ENCODE data around the gene DPH5.

The DPH5 gene

GRCh38 chr1:101029184-101029583 lies 3.6 kb upstream of the DPH5 start:
- DNase-seq: no peak

DNA sequence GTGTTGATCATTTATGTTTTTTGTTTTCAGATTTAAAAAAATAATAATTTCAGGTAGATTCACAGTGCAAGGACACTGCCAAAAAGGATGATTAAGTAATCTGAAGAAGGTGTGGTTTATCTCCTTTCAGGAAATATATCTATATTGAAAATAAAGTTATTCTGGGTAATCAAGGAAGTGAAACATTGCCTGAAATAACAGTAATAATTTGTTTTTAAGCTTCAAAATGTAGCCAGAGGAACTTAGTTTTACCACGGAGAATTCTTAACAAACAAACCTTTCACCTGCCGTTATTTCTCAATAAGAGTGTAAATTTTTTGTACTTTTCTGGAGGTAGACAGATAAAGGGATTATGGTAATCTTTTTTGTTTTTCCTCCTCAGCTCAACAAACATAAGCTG lies 2.9 kb upstream of the DPH5 start:
- no peak for DNase-seq

DNA sequence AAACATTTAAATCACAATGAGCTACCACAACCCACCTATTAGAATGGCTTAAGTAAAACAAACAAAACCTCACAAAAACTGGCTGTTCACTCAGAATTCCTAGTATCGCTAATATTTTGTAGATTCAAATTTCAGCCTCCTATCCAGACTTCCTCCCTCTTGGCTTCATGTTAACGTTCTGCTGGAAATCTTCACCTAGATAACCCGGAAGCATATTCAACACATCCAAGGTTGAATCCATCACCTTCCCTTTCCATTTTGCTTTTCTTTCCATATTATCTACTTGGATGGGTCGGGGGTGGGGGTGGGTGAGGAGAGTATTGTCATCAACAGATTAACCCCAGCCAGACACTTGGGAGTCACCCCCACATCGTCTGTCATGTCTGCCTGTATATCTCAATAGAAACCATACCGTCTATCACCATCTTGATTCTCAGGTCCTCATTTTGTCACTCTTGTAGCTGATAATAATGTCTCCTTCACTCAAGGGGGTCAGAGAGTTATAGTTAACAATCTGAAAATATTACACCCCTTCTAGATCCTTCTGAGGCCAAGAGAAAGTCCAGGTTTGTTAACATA lies 1.7 kb upstream of the DPH5 start:
- no peak for DNase-seq

GRCh38 chr1:101026430-101026788 lies 825 bp upstream of the DPH5 start:
- DNase-seq: no peak

- DNase-seq: no peak
Measured at GRCh38 chr1:101025283-101025656, 314 bp downstream of the DPH5 start.

DNA sequence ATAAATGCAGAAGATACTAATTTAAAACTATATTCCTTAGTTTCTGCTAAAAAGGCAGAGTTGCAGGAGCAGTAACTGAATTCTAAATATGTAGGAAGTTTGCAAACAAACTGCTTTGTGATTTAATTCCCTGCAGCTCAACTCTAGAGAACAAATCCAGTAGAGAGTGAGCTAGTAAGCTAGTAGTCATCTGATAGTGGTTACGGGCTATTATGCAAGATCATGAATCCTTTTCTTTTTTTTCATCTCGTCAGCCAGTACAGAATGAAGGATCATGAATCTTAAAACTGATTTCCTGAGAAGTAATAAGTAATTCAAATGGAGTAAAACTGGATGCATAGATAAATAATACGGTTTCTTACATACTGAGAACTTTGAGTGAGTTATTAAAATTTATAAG lies 3.3 kb downstream of the DPH5 start:
- DNase-seq: no peak

DNA sequence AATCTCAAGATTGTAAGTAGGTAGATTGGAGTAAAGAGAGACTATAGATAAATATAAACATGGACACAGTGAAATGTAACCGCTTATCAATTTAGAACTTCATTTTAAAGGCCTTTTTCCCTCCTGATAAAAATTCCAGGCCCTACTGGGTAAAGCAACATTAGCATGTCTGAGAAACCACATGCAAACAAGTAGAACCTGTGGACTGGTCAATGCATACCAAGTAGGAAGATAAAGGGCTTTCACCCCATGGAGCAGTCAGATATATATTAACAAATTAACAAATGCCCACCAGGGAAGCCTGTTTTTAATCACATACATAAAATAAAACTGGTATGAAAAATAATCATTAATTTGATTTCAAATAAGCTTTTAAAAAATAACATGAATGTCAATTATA lies 8.1 kb downstream of the DPH5 start:
- no peak for DNase-seq

GRCh38 chr1:101013776-101014175 lies 11.8 kb downstream of the DPH5 start:
- no peak for DNase-seq

DNA sequence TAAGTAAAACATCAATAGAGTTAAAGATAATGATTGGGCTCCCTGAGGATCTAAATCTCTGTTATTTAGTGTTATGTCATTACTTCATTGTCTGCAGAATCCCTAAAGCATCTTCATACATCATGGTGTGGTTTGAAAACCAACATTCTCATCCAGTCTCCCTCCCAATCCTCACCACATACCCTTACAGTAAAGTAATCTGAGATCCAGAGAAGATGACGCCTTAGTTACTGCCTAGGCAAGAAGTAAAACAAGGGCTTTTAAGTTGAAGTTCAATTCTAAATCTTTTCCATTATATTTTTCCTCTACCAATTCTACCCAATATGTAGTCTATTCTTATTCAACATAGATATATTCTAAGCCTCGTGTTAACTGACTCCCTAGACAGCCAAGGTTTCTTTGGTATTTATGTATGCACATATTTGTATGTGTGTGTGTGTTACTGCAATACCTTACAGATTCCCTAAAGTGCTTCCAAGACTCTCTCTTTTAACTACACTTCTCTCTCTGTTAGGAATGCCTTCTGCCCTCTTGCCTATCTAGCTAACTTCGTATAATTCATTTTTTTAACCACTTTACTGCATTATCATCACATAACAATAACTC lies 17.3 kb downstream of the DPH5 start:
- no peak for DNase-seq

GRCh38 chr1:101006553-101006952 lies 19.0 kb downstream of the DPH5 start:
- DNase-seq: no peak

- DNase-seq: no peak
Measured at GRCh38 chr1:101005871-101006270, 19.7 kb downstream of the DPH5 start.

GRCh38 chr1:101005183-101005582 lies 20.4 kb downstream of the DPH5 start:
- DNase-seq: no peak

DNA sequence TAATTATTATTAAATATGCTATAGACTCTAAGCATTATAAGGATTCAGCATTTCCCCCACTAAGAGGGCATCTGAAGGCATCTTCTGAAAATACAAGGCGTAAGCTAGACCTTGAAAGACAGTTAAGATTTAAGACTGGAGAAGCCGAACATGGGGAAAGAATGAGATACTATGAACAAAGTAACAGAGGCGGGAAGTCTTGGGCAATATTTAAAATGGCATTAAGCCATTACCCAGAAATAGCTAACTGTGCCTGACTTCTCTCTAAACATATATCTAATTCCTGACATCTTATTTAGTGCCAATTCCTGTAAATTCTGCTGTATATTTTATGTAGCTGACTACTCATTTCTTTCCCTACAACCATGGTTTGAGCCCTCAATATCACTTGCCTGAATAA lies 20.9 kb downstream of the DPH5 start:
- DNase-seq: no peak

DNA sequence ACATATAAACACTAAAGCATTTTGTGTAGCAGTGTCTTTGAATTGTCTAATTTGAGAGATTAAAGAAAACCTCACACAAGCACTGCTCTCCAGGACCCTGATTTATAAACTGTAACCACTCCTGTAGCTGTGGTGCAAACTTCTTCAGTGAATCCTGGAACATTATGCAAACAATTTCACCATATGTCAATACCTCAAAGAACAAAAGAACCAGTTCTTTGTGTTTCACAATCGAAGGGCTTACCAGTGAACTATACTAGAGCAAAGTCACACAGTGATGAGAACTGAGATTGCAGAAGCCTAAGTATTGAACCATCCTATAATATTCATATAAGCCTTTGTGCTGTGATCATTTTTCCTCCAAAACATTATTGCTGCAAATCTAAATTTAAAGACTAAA lies 21.5 kb downstream of the DPH5 start:
- no peak for DNase-seq

GRCh38 chr1:101003012-101003650 lies 22.5 kb downstream of the DPH5 start:
- DNase-seq: no peak

- DNase-seq: no peak
Measured at GRCh38 chr1:101002551-101002950, 23.0 kb downstream of the DPH5 start.

GRCh38 chr1:101000131-101000873 lies 25.3 kb downstream of the DPH5 start:
- no peak for DNase-seq

GRCh38 chr1:100998426-100998825 lies 27.2 kb downstream of the DPH5 start:
- no peak for DNase-seq

DNA sequence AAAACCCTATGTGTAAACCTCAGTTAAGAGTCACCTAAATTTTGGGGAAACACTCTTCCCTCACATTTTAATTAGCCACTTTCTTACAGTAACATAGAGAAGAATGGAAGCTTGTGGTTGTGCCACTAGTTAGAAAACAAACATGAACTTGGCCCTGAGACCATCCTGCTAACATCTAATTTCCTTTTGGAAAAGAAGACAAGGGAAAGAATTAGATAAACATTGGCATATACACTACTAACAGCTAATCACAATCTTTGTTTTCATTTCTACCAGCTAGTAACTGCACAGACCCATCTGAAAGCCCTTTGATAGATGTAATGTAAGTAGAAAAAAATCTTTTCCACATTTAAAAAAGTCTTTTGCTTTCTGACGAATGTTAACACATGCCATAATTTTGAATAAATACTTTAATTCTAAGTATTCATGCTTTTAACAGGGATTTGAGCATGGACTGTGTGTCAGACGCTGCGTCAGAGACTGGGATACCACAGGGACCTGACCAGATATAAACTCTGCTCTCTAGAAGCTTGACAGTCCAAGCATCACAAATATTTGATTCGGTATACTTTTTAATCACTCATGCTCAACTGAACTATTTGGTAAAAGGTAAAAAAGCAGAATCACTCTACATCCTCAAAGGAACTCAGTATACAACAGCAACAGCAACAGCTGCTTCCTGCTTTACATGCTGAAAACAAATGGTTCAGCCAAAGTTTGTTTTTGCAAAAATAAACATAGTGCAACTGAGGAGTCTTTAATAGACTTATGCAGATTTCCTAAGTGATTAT lies 30.2 kb downstream of the DPH5 start:
- DNase-seq: no peak

- DNase-seq: no peak
Measured at GRCh38 chr1:100989306-100990077, 36.1 kb downstream of the DPH5 start.

GRCh38 chr1:100988121-100988520 lies 37.5 kb downstream of the DPH5 start:
- no peak for DNase-seq

DNA sequence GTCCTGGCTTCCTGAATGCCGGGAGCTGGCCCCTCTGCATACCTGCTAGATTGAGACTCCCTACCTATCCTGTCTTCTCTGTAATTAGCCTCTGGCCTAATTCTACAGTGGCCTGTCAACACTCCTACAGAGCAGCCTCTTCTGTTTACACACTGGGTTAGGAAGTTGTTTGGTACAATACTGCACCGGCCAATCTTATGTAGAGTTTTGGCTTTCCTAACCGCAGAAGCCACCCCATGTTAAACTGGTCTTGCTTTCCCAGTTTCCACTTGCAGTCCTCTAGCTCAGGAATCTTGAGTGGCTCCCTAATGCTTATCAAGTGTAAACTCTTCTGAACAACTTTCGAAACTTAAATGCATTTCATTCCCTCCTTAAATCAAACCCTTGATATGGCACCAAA lies 42.8 kb downstream of the DPH5 start:
- no peak for DNase-seq

DNA sequence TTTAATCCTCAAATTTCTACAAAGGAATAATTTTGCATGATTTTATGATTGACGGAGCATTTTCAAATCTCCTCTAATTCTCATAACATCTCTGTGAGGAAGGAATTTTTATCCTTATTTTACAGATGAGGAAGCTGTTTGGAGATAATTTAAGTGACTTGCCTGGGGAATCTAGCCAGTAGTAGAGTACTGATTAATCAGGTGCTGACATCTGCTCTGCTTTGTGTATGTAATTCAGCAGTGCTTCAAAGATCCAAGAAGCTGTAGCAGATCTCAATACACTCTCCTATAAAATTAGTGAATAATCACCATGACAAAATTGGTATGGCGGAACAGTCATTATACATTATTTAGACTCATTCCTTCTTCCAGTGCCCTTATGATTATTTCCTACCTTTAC lies 46.0 kb downstream of the DPH5 start:
- DNase-seq: no peak

All from effector CD8-positive, alpha-beta T cell (primary cell).